Sigmoid colon (tissue), 7 donors: ENCODE results near the gene KAZN. TPM values are rescaled to one million over a fixed set of nuclear protein-coding genes. Genes with fewer than 3 reads are reported as not detected.

Experiments
- DNase-seq: peaks from one replicate; pipeline ENCODE4 v3.0.0-alpha.2; 2019
- H3K27ac ChIP-seq, 4 donors: fragments of 200-600 bp; sonication (generic); one replicate each; pipeline ENCODE4 v1.5.1; 2016 to 2019; ENCODE audit warnings: mild to moderate bottlenecking in 1 of 4
- H3K27me3 ChIP-seq, 3 donors: fragments of 200-600 bp; sonication (generic); one replicate each; pipeline ENCODE4 v1.5.1; 2019; ENCODE audit warnings: mild to moderate bottlenecking in 1 of 3
- H3K36me3 ChIP-seq, 4 donors: fragments of 200-600 bp; sonication (generic); one replicate each; pipeline ENCODE4 v1.5.1; 2016 to 2019
- H3K4me1 ChIP-seq, 4 donors: fragments of 200-600 bp; sonication (generic); one replicate each; pipeline ENCODE4 v1.5.1; 2017 to 2019
- H3K4me3 ChIP-seq, 4 donors: fragments of 200-600 bp; sonication (generic); one replicate each; pipeline ENCODE4 v1.5.1; 2017 to 2019; ENCODE audit warnings: mild to moderate bottlenecking in 2 of 4, moderate library complexity in 1 of 4
- H3K9me3 ChIP-seq, 4 donors: fragments of 200-600 bp in 3 of 4; sonication (generic) in 3 of 4; one replicate each; pipeline versions ENCODE4 v1.5.1 to v1.6.1; 2013 to 2019
- CTCF ChIP-seq, 4 experiments: fragments of 450-650 bp in 3 of 4; fragments of 200-600 bp in 1 of 4; IDR thresholded peaks; one replicate each; pipeline ENCODE4 v1.5.1; 2016 to 2019; ENCODE audit warnings: antibody characterized with exemption in 4 of 4, mild to moderate bottlenecking in 3 of 4, moderate library complexity in 2 of 4
- EP300 ChIP-seq, 4 donors: sonication (generic); formaldehyde crosslinking; IDR thresholded peaks; one replicate each; pipeline ENCODE4 v1.6.1; 2017; ENCODE audit warnings: antibody characterized with exemption in 4 of 4
- POLR2A ChIP-seq, 2 donors: fragments of 450-650 bp; IDR thresholded peaks; one replicate each; pipeline ENCODE4 v1.6.1; 2016; ENCODE audit warnings: antibody characterized with exemption in 2 of 2, mild to moderate bottlenecking in 2 of 2, moderate library complexity in 2 of 2
- POLR2AphosphoS5 ChIP-seq, 4 donors: sonication (generic); formaldehyde crosslinking; IDR thresholded peaks; one replicate each; pipeline ENCODE4 v1.6.1; 2017; ENCODE audit warnings: antibody characterized with exemption in 4 of 4
- WGBS, 2 donors: extraction: QIAGEN DNeasy Blood & Tissue Kit; methylation state at CpG; one replicate each; pipeline ENCODE4 v1.1.7; 2013; 5-methylcytosine and 5-hydroxymethylcytosine counted together
- intact Hi-C: fragments of 100-400 bp; cut with DNase I; formaldehyde crosslinking; loops from one replicate; pipeline ENCODE4 v1.15.1; 2023
- polyA plus RNA-seq, 3 donors: library from polyadenylated mRNA; stranded (reverse); fragments of 200-250 nt; gene quantifications; one replicate each; pipeline ENCODE4 v1.2.3, GENCODE V29; 2013
- total RNA-seq, 4 donors: library from RNA; depleted of rRNA; stranded (reverse); fragments of >200 nt; gene quantifications; one replicate each; pipeline ENCODE4 v1.1.0, GENCODE V29; 2016
- donor health status: healthy with polysubstance abuse.
- donor health status: Bipolar disorder and iron deficiency.
- donor health status: healthy.

KAZN gene
- total and polyA plus RNA-seq, 7 donors, result 2.5 to 11.4 (median 5.6) TPM

- Histone ChIP-seq H3K27me3 (no peaks in the 10 kb centered on the region), H3K9me3 (peaks cover 0 to 7% (median 3%) of the 10 kb centered on the region in 4 donors), H3K27ac (no peak overlapping the region), H3K4me3 (no peak overlapping the region), H3K36me3 (no peaks in the 10 kb centered on the region), H3K4me1 (no peaks in the 10 kb centered on the region)
- TF ChIP-seq POLR2AphosphoS5 (IDR thresholded peaks at IDR 0.05) (no peak), POLR2A (IDR thresholded peaks at IDR 0.05) (no peak), CTCF (IDR thresholded peaks at IDR 0.05) (no peak), EP300 (IDR thresholded peaks at IDR 0.05) (no peak)
- 41 to 55% methylated on average over 1 of the region's 1 CpG for WGBS, 2 donors
- intact Hi-C loops, result no loop called here
- DNase-seq, result no peak
Measured at GRCh38 chr1:14674030-14674429, 75.5 kb downstream of the KAZN start.

GRCh38 chr1:14676400-14676799 lies 77.9 kb downstream of the KAZN start:
- TF ChIP-seq EP300 (IDR thresholded peaks at IDR 0.05) (no peak), POLR2AphosphoS5 (IDR thresholded peaks at IDR 0.05) (no peak), POLR2A (IDR thresholded peaks at IDR 0.05) (no peak), CTCF (IDR thresholded peaks at IDR 0.05) (no peak)
- Histone ChIP-seq H3K27me3 (no peaks in the 10 kb centered on the region), H3K4me1 (no peaks in the 10 kb centered on the region), H3K9me3 (peaks cover 0 to 7% (median 3%) of the 10 kb centered on the region in 4 donors), H3K4me3 (no peak overlapping the region), H3K27ac (no peak overlapping the region), H3K36me3 (no peaks in the 10 kb centered on the region)
- intact Hi-C loops, result no loop called here
- DNase-seq, result no peak
- 85 to 87% methylated on average over 4 of the region's 4 CpGs for WGBS, 2 donors

- peaks cover 0 to 7% (median 3%) of the 10 kb centered on the region in 4 donors for H3K9me3 ChIP-seq
- no peak for DNase-seq
- TF ChIP-seq EP300 (IDR thresholded peaks at IDR 0.05), result no peak
- TF ChIP-seq CTCF (IDR thresholded peaks at IDR 0.05), result no peak
- H3K27ac ChIP-seq, result no peak overlapping the region
- H3K4me1 ChIP-seq, result no peaks in the 10 kb centered on the region
- H3K36me3 ChIP-seq, result no peaks in the 10 kb centered on the region
- no peaks in the 10 kb centered on the region for H3K27me3 ChIP-seq
- H3K4me3 ChIP-seq, result no peak overlapping the region
- intact Hi-C loops, result no loop called here
- WGBS, 2 donors, result 81 to 94% methylated on average over 3 of the region's 3 CpGs
Measured at GRCh38 chr1:14677292-14677971, 78.9 kb downstream of the KAZN start.

- Histone ChIP-seq H3K36me3 (no peaks in the 10 kb centered on the region), H3K4me3 (no peak overlapping the region), H3K27me3 (no peaks in the 10 kb centered on the region), H3K4me1 (no peaks in the 10 kb centered on the region), H3K27ac (no peak overlapping the region), H3K9me3 (peaks cover 0 to 7% (median 3%) of the 10 kb centered on the region in 4 donors)
- DNase-seq, result no peak
- intact Hi-C loops, result no loop called here
- 83 to 87% methylated on average over 13 of the region's 13 CpGs for WGBS, 2 donors
- no peak for TF ChIP-seq POLR2A (IDR thresholded peaks at IDR 0.05)
- no peak for TF ChIP-seq POLR2AphosphoS5 (IDR thresholded peaks at IDR 0.05)
- TF ChIP-seq EP300 (IDR thresholded peaks at IDR 0.05), result no peak
- TF ChIP-seq CTCF (IDR thresholded peaks at IDR 0.05), result no peak
Measured at GRCh38 chr1:14678011-14678638, 79.6 kb downstream of the KAZN start.
